HEK293T (cell line): ENCODE measurements around the gene BABAM1.

Source experiments
- BHLHE40 ChIP-seq: fragments of 450-650 bp; IDR thresholded peaks from 2 replicates; pipeline ENCODE4 v1.6.1; 2016; ENCODE audit warnings: mild to moderate bottlenecking, moderate library complexity, borderline replicate concordance
- ELF4 ChIP-seq: fragments of 450-650 bp; IDR thresholded peaks from 2 replicates; pipeline ENCODE4 v1.6.1; 2017; ENCODE audit warnings: antibody characterized with exemption
- TF ChIP-seq, protein P1 (sequence below): fragments of 450-650 bp; IDR thresholded peaks from 2 replicates; pipeline ENCODE4 v1.6.1; 2016

DNA sequence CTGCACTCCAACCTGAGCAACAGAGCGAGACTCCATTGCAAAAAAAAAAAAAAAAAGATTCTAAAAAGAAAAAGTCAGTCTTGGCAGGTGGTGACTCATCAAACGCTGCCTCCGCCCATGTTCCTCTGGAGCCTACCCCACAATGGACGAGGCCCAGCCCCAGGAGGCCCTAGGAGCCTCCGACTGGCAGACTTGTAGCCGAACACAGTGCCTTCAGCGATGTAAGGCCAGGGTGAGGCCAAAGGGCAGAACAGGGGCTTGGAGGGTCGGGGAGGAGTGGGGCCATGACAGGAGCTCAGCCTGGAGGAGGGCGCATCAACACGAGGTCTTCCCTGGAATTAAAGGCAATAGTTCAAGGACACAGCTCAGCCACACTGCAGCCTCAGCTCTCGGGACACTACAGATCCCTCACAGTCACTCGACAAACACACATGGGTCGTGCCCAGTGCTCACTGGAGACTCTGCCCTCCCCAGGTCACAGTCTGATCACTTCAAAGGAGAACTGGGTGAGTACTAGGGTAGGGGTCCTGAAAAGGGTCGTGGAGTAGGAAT, 47.0 kb upstream of the BABAM1 start:
- TF ChIP-seq, protein P1, sequence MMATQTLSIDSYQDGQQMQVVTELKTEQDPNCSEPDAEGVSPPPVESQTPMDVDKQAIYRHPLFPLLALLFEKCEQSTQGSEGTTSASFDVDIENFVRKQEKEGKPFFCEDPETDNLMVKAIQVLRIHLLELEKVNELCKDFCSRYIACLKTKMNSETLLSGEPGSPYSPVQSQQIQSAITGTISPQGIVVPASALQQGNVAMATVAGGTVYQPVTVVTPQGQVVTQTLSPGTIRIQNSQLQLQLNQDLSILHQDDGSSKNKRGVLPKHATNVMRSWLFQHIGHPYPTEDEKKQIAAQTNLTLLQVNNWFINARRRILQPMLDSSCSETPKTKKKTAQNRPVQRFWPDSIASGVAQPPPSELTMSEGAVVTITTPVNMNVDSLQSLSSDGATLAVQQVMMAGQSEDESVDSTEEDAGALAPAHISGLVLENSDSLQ = no peak
- TF ChIP-seq ELF4 (no peak), BHLHE40 (no peak)
